Measurements from ENCODE around the gene LRRC39. TPM values are rescaled to one million over a fixed set of nuclear protein-coding genes. Genes with fewer than 3 reads are reported as not detected.
"Not testable (repeated sequence)": the region's sequence is repeated elsewhere in the genome, so short reads cannot be mapped to it uniquely, and the experiment has no call there.

Gene LRRC39
- total RNA-seq, 1 donor from 2014 or later: 0.57 TPM

DNA sequence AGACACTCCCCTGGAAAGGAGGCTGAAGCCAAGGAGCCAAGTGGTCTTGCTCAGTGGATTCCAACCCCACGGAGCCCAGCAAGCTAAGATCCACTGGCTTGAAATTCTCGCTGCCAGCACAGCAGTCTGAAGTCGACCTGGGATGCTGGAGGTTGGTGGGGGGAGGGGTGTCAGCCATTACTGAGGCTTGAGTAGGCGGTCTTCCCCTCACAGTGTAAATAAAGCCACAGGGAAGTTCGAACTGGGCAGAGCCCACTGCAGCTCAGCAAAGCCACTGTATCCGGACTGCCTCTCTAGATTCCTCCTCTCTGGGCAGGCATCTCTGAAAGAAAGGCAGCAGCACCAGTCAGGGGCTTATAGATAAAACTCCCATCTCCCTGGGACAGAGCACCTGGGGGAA lies 22.0 kb upstream of the LRRC39 start:
- peaks cover 19% of the 10 kb centered on the region for H3K36me3 Mint-ChIP-seq (ENCODE audit: low read depth, unreplicated experiment)
- not testable (repeated sequence) for FAIRE-seq

GRCh38 chr1:100198596-100198995 lies 20.5 kb upstream of the LRRC39 start:
- Mint-ChIP-seq H3K4me1 (ENCODE audit: low read depth, unreplicated experiment) (no peaks in the 10 kb centered on the region), H3K27me3 (ENCODE audit: low read depth, unreplicated experiment) (no peaks in the 10 kb centered on the region), H3K36me3 (ENCODE audit: low read depth, unreplicated experiment) (peaks cover 12% of the 10 kb centered on the region), H3K27ac (ENCODE audit: unreplicated experiment) (no peak overlapping the region), H3K4me3 (ENCODE audit: unreplicated experiment) (no peak overlapping the region), H3K9me3 (ENCODE audit: unreplicated experiment) (no peaks in the 10 kb centered on the region)
- TF ChIP-seq CTCF (IDR thresholded peaks at IDR 0.05; ENCODE audit: insufficient read depth, low read depth, low read length) (no peak), EZH2 (IDR thresholded peaks at IDR 0.05; ENCODE audit: insufficient read depth, low read length) (no peak)
- H3K9me3 ChIP-seq (ENCODE audit: insufficient read depth, low read depth, low read length): no peaks in the 10 kb centered on the region
- peaks cover 15% of the 10 kb centered on the region for H3K36me3 ChIP-seq (ENCODE audit: insufficient read depth, low read length)
- FAIRE-seq: no peak
- no peak overlapping the region for H3K4me2 ChIP-seq (ENCODE audit: low read length)
- H3K9ac ChIP-seq (ENCODE audit: low read length): no peak overlapping the region
- H2AFZ ChIP-seq (ENCODE audit: low read depth, low read length): no peak overlapping the region
- no peak overlapping the region for H3K27ac ChIP-seq (ENCODE audit: low read depth, low read length)
- no peaks in the 10 kb centered on the region for H4K20me1 ChIP-seq (ENCODE audit: insufficient read depth, low read length)
- H3K27me3 ChIP-seq (ENCODE audit: insufficient read depth, low read length): no peaks in the 10 kb centered on the region
- no peaks in the 10 kb centered on the region for H3K4me1 ChIP-seq (ENCODE audit: insufficient read depth, low read length)
- no peaks in the 10 kb centered on the region for H3K79me2 ChIP-seq (ENCODE audit: insufficient read depth, low read length)
- H3K4me3 ChIP-seq (ENCODE audit: insufficient read depth, low read depth, low read length): no peak overlapping the region
- DNase-seq (ENCODE audit: low read depth): no peak

More for the DNA sequence above, 22.0 kb upstream of the LRRC39 start:
- not testable (repeated sequence) for H3K4me1 Mint-ChIP-seq (ENCODE audit: low read depth, unreplicated experiment); H3K4me3 Mint-ChIP-seq (ENCODE audit: unreplicated experiment); H3K9ac ChIP-seq (ENCODE audit: low read length); H3K79me2 ChIP-seq (ENCODE audit: insufficient read depth, low read length); H3K9me3 Mint-ChIP-seq (ENCODE audit: unreplicated experiment); H4K20me1 ChIP-seq (ENCODE audit: insufficient read depth, low read length); H3K27ac Mint-ChIP-seq (ENCODE audit: unreplicated experiment); H3K27me3 ChIP-seq (ENCODE audit: insufficient read depth, low read length); H3K4me3 ChIP-seq (ENCODE audit: insufficient read depth, low read depth, low read length); H3K27ac ChIP-seq (ENCODE audit: low read depth, low read length); H3K9me3 ChIP-seq (ENCODE audit: insufficient read depth, low read depth, low read length); H3K27me3 Mint-ChIP-seq (ENCODE audit: low read depth, unreplicated experiment); H3K4me2 ChIP-seq (ENCODE audit: low read length); H3K4me1 ChIP-seq (ENCODE audit: insufficient read depth, low read length); DNase-seq (ENCODE audit: low read depth); H2AFZ ChIP-seq (ENCODE audit: low read depth, low read length)
- H3K36me3 ChIP-seq (ENCODE audit: insufficient read depth, low read length): peaks cover 12% of the 10 kb centered on the region

GRCh38 chr1:100188617-100189016 lies 10.6 kb upstream of the LRRC39 start:
- no peak overlapping the region for H3K4me3 Mint-ChIP-seq (ENCODE audit: unreplicated experiment)
- H3K36me3 Mint-ChIP-seq (ENCODE audit: low read depth, unreplicated experiment): no peaks in the 10 kb centered on the region
- Histone ChIP-seq H3K79me2 (ENCODE audit: insufficient read depth, low read length) (no peaks in the 10 kb centered on the region), H3K27ac (ENCODE audit: low read depth, low read length) (no peak overlapping the region), H3K4me2 (ENCODE audit: low read length) (peak overlapping the region; percentile 23), H3K27me3 (ENCODE audit: insufficient read depth, low read length) (no peaks in the 10 kb centered on the region), H3K9me3 (ENCODE audit: insufficient read depth, low read depth, low read length) (no peaks in the 10 kb centered on the region), H2AFZ (ENCODE audit: low read depth, low read length) (no peak overlapping the region), H3K9ac (ENCODE audit: low read length) (no peak overlapping the region), H3K4me1 (ENCODE audit: insufficient read depth, low read length) (peaks cover 12% of the 10 kb centered on the region), H3K36me3 (ENCODE audit: insufficient read depth, low read length) (no peaks in the 10 kb centered on the region), H3K4me3 (ENCODE audit: insufficient read depth, low read depth, low read length) (no peak overlapping the region), H4K20me1 (ENCODE audit: insufficient read depth, low read length) (no peaks in the 10 kb centered on the region)
- H3K27me3 Mint-ChIP-seq (ENCODE audit: low read depth, unreplicated experiment): no peaks in the 10 kb centered on the region
- peak; percentile 96 for DNase-seq (ENCODE audit: low read depth)
- FAIRE-seq: peak; percentile 64
- no peak for TF ChIP-seq CTCF (IDR thresholded peaks at IDR 0.05; ENCODE audit: insufficient read depth, low read depth, low read length)
- no peak for TF ChIP-seq EZH2 (IDR thresholded peaks at IDR 0.05; ENCODE audit: insufficient read depth, low read length)
- H3K27ac Mint-ChIP-seq (ENCODE audit: unreplicated experiment): no peak overlapping the region
- no peaks in the 10 kb centered on the region for H3K4me1 Mint-ChIP-seq (ENCODE audit: low read depth, unreplicated experiment)
- no peaks in the 10 kb centered on the region for H3K9me3 Mint-ChIP-seq (ENCODE audit: unreplicated experiment)
